ENCODE measurements around the gene FHIT. TPM values are rescaled to one million over a fixed set of nuclear protein-coding genes. Genes with fewer than 3 reads are reported as not detected.

Gene FHIT
- total RNA-seq, 1 experiment from 2014 or later: 0.34 TPM

DNA sequence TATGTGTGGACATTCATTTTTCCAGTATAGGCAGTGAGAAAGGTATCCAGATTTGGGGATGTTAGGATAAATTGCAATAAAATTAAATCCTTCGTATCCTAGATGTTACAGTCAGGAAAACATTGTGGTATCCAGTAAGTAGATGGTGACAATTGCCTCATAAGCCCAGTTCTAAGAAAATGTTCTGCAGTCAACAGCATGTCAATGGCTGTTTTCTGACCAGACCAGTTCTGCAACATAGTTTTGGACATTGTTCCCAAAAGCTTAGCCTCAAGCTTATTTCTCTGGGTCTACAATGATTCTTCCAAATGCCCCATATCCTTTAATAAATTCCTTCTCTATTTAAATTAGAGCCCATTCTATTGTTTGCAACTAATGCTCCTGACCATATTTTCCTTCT, 480.7 kb downstream of the FHIT start:
- no peak for DNase-seq (ENCODE audit: low read depth)

DNA sequence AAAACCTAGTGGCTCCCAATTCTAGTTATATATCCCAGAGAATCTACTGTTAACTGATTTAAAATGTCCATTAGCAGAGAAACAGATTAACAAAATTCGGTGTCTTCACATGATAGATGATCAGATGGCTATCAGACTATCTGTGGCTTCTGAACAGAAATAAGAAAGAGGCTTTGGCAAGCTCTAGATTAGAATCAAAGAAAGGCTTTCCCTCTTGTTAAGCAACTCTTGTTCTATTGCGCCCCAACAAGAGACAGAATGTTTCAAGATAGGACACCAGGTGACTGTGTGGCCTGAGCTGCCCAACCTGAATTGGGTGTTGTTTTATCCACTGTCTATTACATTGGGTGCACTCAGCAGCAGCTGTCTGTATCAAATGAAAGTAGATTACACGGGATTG, 483.7 kb downstream of the FHIT start:
- no peak for DNase-seq (ENCODE audit: low read depth)

DNA sequence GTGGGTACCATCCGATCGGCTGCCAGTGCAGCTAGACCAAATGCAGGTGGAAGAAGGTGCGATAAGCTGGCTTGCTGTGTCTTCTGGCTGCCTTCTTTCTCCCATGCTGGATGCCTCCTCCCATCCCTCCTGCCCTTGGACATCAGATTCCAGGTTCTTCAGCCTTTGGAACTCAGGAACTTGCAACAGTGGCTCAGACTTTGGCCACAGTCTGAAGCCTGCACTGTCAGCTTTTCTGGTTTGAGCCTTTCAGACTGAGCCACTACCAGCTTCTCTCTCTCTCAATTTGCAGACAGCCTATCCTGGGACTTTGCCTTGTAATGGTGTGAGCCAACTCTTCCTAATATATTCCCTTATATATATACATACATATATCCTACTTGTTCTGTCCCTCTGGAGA, 485.5 kb downstream of the FHIT start:
- no peak for DNase-seq (ENCODE audit: low read depth)

DNA sequence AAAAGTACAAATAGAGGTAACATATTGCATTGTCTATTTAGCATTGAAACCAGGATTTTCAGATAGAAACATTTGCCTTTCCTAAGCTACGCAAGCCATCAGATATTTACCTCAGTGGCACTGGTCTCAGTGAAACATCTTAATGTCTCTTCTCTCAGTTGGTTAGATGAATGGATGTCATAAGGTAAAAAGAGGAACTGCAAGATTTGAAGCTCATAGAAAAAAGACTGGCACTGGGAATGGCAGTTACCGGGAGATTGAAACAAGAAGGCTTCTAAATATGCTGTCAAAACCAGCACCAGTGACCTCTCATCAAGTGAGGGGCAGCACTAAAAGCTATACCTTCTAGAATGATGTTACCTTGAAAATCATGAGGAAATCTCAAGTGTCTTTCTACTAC, 486.4 kb downstream of the FHIT start:
- no peak for DNase-seq (ENCODE audit: low read depth)

DNA sequence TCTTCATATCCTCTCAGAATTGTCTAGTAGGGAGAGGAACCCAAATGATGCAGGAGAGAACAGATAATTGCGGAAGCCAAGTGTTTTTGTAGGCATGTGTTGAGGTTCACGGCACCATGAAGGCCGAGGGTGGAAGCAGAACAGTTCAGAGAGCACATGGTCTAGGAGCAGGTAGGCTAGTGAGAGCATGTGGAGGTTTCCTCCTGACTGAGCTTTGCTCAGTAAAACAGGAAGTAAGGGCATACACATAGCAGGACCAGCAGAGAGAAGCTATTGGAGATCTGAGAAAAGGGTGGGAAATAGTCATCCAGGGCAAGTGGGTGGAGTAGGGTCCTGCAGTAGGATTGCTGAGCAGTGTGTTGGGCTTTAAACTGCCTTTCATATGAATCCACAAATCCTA, 491.1 kb downstream of the FHIT start:
- DNase-seq (ENCODE audit: low read depth): no peak

DNA sequence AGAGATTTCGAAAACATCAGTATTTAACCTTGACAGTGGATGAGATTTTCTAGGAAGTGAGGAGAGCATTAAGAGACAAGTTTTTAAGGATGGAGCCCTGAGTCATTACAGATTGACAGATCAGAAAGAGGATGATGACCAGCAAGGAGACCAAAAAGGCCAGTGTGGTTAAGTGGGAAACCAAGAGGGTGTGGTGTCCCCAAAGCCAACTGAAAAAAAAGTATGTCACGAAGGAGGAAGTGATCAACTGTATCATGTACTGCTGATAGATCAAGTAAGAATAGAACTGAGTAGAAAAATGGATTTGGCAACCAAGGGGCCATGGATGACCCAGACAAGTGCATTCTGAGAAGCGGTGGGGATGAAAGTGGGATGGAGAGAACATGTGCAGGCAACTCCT, 491.8 kb downstream of the FHIT start:
- no peak for DNase-seq (ENCODE audit: low read depth)

DNA sequence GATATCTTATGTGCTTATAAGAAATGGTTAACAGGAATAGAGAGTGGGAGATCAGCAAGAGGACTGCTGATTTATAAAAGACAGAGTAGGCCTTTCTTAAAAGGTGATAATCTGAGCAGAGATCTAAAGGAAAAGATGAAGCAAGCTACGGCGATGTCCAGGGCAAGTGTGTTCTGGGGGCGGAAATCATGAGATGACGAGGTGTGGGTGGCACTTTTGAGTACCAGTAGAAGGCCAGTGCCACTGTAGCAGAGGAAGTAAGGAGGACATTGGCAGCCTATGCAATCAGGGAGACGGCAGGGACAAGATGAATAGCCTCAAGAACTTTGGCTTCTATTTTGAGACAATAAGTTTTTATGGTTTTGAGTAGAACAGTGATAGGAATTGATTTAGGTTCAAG, 492.4 kb downstream of the FHIT start:
- DNase-seq (ENCODE audit: low read depth): no peak

DNA sequence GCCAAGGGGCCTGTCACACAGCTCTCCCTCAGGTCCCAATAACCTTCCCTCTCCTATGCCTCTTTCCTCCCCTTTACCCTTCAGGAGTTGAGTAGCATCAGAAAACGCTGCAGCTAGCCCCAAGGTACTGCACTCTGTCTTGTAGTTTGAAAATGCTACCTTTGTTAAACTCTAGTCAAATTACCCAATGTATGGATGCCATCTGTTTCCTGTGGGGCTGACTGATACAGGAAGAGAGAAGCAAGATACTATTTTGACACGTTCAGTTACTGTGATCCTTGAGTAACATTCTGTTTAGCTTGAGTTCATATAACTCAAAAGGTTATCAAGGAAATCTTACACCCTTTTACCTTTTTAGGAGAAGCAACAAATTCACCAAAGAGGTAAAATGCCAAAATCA, 493.1 kb downstream of the FHIT start:
- DNase-seq (ENCODE audit: low read depth): no peak

DNA sequence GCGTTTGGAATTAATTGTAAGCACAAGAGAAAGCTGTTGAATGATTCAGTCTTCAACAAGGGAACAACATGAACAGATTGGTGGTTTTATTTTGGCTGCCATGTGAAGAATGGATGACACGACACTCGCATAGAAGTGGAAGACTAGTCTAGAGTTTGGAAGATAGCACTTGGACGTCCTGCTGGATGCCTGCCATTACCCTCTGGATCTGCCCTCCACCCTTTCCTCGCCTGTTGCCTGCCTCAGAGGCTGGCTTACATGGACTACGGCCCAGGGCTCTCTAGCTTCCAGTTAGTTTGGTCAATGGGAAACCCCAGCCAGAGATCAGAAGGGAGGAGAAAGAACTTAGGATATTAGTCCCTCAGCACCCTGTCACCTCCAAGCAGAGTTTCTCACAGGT, 493.5 kb downstream of the FHIT start:
- DNase-seq (ENCODE audit: low read depth): no peak

DNA sequence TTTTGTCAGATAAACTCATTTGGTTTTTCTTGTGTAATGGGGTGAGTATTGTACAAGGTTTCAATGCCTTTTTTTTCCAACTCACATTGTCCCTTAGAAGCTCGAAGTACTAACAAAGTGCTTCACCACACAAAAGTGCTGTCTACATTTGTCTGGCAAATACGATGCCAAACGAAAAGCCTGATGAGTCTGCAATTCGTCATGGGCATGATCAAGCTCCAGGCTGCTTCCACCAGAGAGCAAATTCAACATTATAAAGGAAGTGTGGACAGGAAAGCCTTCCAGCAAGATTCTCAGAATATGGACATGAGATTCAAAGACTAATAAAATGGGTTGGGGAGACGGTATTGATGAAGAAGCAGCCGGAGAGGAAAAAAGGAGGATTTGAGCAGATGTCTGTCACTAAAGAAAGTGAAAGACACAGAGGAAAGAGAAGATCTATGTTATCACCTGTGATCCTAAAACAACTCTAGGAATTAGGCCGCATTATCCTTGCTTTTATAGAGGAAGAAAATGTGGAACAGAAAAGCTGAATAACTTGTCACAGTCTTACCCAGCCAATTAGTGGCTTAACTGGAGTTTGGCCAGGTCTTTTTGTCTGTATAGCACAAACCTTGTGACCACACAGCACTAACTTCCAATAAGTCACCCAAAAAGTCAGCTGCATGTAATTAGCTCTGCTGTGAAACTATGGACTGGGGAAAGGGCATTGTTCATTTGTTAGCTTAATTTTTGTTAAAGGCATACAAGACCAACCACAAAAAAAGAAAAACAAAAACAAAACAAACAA, 494.8 kb downstream of the FHIT start:
- DNase-seq (ENCODE audit: low read depth): no peak

DNA sequence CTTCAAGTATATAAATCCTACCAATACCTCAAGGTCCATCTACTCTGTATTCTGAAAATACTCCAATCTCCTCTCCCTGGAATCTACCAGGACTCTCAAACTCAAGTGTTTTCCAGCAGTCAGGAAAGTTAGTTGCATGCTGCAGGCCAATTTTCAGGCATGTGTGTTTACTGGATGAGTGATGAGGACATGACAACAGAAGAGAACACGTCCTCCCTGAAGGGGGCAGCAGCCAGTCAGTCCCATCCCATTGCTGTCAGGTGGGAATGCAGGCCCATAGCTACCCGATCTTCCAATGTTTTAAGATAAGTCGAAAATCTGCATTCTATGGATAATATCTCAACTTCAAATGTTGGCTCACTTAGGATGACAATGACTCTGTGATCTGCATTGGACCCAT, 496.2 kb downstream of the FHIT start:
- no peak for DNase-seq (ENCODE audit: low read depth)

DNA sequence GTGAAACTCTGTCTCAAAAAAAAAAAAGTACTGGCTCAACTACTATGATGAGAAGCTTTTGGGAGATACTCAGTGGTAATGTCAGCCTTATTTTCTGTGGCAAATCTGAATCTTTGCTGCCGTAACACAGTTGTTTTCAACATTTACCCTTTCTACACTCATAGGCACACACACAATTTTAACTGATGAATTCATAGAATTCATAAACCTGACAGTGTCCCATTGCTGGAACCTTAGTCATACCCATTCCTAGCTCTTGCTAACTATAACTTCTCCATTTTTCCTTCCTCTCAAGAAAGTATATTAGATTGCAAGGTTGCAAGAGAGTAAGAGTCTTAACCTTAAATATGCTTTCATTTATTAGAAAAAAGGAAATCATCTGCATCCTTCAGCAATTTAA, 496.6 kb downstream of the FHIT start:
- DNase-seq (ENCODE audit: low read depth): no peak

DNA sequence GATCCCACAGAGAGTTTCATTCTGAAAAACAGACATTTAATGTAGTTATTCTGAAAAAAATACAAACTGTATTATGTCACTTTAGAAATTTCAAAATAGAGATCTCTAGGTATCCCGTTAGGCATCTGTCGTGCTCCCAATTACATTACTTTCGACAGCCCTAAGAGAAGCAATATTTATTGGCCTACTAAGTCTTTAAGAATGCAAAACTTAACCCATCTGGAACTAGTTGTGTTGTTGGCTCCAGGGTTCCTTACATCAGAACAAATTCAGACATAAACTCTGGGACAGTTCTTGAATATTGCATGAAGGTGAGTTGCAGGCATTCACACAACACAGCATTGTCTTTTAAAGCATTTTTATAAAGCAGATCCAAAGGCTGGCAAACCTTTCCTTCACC, 498.4 kb downstream of the FHIT start:
- no peak for DNase-seq (ENCODE audit: low read depth)

DNA sequence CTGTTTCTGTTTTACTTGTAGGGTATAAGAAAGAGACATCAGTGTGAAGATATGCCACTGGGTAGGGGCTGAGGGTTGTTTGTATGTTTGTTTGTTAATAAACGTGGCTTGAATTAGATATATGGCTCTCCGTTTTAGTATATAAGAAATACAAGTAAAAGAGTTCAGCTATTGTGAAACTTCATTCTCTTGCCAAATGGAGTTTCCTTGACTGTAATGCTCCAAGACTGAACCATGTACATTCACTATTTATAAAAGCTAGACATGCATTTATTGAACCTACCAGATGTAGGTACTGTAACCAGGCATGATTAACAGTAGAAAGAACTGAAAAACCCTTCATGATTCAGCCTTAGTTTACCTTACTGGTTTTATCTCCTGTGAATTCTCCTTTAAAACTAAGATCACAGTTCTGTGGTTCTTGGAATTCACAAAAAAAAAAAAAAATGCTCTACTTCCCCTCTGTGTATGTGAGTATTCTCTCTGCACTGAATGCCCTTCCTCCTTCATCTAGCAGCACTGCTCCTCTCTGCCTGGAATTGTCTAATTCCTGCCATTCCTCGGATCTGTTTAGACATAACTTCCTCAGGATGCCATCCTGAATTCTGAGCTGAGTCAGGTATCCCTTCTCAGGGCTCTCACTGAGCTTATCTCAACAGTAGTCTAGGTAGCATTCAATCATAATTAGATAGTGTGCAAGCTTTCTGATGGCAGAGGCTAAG, 504.4 kb downstream of the FHIT start:
- DNase-seq (ENCODE audit: low read depth): no peak

DNA sequence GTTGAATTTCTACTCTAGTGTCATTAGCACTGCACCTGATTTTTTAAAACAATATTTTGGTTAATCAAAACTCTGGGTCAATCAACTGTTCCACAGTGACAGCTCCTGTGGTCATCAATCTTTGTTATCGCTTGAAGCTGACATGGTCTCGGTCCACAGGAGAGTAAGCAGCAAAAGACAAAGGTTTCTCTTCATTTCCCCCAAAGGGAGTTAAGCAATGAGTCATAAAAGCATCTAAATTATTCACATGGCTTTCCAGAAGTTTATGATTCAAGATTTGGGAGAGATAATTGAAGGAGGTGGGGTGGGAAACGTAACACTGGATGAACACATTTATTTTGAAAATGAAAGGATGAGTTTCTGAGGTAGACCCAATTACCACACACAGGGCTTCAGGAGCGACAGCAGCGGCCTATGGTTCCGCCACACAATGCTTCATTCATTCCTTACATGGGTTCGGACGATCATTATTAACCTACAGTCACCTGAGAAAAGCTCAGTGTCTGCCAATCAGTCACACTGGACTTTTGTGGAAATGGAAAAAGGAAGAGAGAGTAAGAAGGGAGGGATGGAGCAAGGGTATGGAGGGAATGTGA, 505.1 kb downstream of the FHIT start:
- no peak for DNase-seq (ENCODE audit: low read depth)

DNA sequence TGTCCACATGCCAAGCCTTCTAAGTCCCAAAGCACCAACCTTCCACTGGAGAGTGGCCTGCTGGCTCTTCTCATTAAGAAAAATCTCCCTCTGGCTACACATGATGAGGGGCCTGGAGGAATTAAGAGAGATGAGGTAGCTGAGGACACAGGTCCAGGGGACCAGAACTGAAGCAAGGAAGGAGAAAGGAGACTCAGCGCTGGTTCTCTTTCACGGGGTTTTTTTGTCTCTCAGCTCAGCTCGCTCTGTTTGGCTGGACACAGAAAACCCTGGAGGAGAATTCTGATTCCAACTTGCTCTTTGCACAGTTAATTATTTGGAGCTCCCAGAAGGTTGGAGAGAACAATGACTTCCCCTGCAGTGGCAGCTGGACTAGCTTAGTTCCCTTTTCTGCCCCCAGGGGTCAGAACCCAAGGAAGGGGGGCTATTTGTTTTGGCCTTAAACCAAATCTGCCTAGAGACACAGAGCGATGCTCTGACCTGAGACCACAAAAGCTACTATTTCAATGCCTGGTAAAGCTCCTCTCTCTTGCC, 507.6 kb downstream of the FHIT start:
- DNase-seq (ENCODE audit: low read depth): no peak

DNA sequence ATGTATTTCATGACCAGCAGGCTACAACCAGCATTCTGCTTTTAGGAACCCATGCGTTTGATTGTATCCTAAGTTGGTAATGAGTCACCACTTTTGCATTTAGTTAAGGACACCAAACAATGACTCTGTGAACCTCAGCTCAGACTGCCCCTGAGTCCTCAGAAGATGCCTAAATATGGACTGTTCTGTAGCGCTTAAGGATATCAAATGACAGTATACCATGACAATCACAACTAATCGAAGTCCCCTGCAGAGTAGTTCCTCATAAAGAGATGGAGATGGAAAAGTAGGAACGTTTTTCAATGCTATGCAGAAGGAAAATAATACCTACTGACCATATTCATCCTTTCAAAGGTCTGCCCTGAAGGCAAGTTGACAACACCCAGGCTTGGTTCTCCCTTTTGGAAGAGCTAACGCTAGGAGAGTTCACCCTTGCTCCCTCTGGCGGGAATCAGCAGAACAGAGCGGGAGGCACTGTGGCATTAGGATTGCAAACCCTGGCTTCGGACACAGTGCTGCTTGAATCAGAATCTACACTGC, 508.6 kb downstream of the FHIT start:
- peak; percentile 3 for DNase-seq (ENCODE audit: low read depth)

DNA sequence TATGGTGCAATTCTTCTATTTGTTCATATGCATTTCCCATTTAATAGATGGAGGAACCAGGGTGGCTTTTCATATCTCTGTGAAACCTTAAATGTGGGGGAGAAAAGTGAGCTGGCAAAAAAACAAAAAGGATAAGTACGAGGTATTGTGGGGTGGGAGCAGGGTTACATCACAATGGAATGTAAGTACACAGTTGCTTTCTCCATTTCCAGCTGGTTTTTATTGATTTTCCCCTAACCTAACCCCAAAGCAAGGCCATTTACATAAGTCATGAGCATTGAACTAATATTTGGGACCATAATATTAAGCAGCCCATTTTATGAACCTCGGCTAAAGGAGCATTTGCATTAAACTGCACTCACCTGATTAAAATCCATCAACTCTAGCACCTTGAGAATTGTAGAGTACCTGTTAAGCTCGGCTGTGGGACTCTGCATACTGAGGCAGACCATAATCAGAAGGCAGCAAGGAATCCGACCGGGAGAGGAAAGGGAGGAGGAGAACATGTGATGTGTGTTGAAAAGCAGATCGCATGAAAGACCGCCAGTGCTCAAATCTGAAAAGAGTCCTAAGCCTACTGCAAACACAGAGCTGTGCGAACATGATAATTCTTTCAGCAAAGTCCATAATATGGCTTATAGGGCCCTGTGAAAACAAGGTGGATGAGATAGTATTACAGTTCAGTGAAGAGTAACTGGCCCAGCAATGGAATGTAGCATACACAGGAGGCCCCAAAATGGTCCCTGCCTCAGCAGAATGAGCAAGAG, 513.4 kb downstream of the FHIT start:
- DNase-seq (ENCODE audit: low read depth): no peak

DNA sequence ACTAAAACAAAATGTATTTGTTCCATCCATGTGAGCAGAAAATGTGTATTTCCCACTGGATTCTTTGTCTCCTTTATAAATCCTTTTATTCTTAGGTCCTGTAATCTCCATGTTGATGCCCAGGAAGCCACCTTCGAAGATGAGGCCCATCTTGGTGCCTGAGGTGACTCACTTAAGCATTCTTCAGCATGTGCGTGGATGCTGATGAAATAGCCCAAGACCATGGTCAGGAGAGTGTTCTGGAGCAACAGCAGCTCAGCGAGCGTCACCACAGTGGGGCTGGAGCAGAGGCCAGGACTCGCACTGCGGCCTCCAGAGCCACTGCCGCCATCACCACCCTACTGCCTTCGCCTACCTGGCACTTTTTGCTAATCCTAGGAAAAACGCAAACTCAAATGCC, 520.9 kb downstream of the FHIT start:
- DNase-seq (ENCODE audit: low read depth): no peak

DNA sequence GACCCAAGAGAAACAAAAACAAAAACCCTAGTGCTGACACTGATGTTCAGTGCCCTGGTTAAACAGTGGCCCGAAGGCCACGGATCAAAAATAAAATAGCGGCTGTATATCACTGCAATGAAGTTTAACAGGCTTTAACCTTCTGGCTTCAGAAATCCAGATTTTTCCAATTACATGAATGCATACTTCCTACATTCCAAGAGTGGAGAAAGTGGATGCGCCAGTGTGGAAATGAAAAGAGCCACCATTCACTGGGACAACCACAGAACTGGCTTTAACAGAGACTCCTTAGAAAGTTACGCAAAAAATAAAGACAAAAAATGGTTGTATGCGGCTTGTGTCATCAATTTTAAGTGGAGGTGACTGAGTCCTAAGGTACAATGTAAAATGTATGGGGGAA, 522.2 kb downstream of the FHIT start:
- no peak for DNase-seq (ENCODE audit: low read depth)

DNA sequence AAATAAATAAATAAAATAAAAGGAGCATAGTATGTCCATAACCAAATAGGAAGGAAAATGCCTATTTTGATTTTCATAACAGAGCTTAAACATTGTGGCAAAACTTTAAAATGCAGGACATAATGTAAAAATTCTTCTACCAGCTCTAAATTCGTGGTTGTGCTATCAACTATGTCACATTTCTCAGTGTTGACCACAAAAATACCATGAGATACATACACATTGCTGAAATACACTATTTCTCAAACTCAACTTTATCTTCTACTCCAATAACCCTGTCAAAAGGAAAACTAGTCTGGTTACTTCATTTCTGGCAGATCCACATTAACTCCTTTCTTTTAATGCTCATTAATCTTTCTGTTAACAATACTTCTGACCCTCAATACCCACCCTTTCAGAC, 523.2 kb downstream of the FHIT start:
- no peak for DNase-seq (ENCODE audit: low read depth)

DNA sequence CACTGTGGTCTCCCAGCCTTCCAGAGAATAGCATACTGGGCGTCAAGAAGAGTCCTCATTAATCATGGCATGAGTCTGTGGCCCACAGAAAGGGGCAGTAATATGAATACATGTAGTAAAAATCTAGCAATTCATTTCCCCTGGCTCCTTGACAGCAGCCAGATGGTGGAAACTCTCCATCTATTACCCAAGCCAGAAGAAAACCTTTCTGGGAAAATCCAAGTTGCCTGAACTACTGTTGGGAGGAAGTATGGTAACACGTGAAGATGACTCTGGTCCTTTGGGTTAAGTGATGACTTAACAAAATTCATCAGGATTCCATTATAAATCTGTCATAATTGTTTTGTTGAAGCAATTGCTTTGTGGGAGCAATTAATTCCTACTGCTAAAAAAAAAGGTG, 530.5 kb downstream of the FHIT start:
- no peak for DNase-seq (ENCODE audit: low read depth)

Measured in LHCN-M2 (cell line).